Measurements from ENCODE around the gene OBP2B.
"Not testable (repeated sequence)": the region's sequence is repeated elsewhere in the genome, so short reads cannot be mapped to it uniquely, and the experiment has no call there.

The OBP2B gene

GRCh38 chr9:133221177-133221809 is 12.2 kb upstream of the OBP2B start:
- Histone ChIP-seq H3K36me3 (ENCODE audit: control insufficient read depth, insufficient read depth, low read length) (no peaks in the 10 kb centered on the region; the same call in 1 of the 2 replicates), H3K27ac (ENCODE audit: low read length) (no peak overlapping the region), H3K9me3 (ENCODE audit: control insufficient read depth, insufficient read depth, low read length) (no peaks in the 10 kb centered on the region), H3K27me3 (ENCODE audit: control insufficient read depth, insufficient read depth, low read length) (no peaks in the 10 kb centered on the region), H3K4me1 (ENCODE audit: control insufficient read depth, insufficient read depth, low read length) (no peaks in the 10 kb centered on the region), H3K4me3 (ENCODE audit: low read length) (no peak overlapping the region)
- WGBS (ENCODE audit: insufficient coverage, insufficient read length): no CpG with 5 or more reads among the region's 12 CpGs
- DNase-seq (ENCODE audit: low read depth, low spot score): no peak

- not testable (repeated sequence) for H3K4me3 ChIP-seq (ENCODE audit: low read length); H3K27ac ChIP-seq (ENCODE audit: low read length); DNase-seq (ENCODE audit: low read depth, low spot score)
These were observed 9.3 kb upstream of the OBP2B start for GRCh38 chr9:133218049-133218975.

GRCh38 chr9:133217333-133217988 is 8.4 kb upstream of the OBP2B start:
- H3K4me3 ChIP-seq (ENCODE audit: low read length); H3K27me3 ChIP-seq (ENCODE audit: control insufficient read depth, insufficient read depth, low read length); H3K4me1 ChIP-seq (ENCODE audit: control insufficient read depth, insufficient read depth, low read length); H3K9me3 ChIP-seq (ENCODE audit: control insufficient read depth, insufficient read depth, low read length); H3K27ac ChIP-seq (ENCODE audit: low read length); H3K36me3 ChIP-seq (ENCODE audit: control insufficient read depth, insufficient read depth, low read length); DNase-seq (ENCODE audit: low read depth, low spot score): not testable (repeated sequence)
- WGBS (ENCODE audit: insufficient coverage, insufficient read length): no CpG with 5 or more reads among the region's 12 CpGs

More at GRCh38 chr9:133218049-133218975, 9.3 kb upstream of the OBP2B start:
- WGBS (ENCODE audit: insufficient coverage, insufficient read length): no CpG with 5 or more reads among the region's 19 CpGs
- H3K27me3 ChIP-seq (ENCODE audit: control insufficient read depth, insufficient read depth, low read length); H3K4me1 ChIP-seq (ENCODE audit: control insufficient read depth, insufficient read depth, low read length); H3K9me3 ChIP-seq (ENCODE audit: control insufficient read depth, insufficient read depth, low read length); H3K36me3 ChIP-seq (ENCODE audit: control insufficient read depth, insufficient read depth, low read length): not testable (repeated sequence)

DNA sequence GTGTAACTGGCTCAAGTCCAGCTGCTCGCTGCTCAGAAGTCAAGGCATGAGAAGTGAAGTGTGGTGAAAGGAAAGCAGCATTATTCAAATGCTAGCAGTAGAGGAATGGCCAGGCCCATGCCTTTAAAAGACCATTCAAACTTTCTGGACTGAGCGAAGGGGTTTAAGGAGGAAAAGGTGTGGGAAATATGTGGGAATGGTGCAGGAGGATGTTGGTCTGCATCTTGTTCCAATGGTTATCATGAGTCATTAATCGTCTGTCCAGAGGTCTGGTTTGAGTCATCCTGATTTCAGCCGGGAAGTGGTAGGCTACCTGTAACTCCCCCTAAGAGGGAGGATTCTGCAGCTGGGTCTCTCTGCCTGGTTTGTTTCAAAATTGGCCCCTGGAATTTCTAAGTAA is 5.2 kb upstream of the OBP2B start:
- no CpG with 5 or more reads among the region's 4 CpGs for WGBS (ENCODE audit: insufficient coverage, insufficient read length)
- DNase-seq (ENCODE audit: low read depth, low spot score): not testable (repeated sequence)

GRCh38 chr9:133210609-133211008 is 1.6 kb upstream of the OBP2B start:
- Histone ChIP-seq H3K9me3 (ENCODE audit: control insufficient read depth, insufficient read depth, low read length) (no peaks in the 10 kb centered on the region), H3K4me3 (ENCODE audit: low read length) (no peak overlapping the region), H3K27ac (ENCODE audit: low read length) (no peak overlapping the region), H3K27me3 (ENCODE audit: control insufficient read depth, insufficient read depth, low read length) (peaks cover 8% of the 10 kb centered on the region), H3K4me1 (ENCODE audit: control insufficient read depth, insufficient read depth, low read length) (no peaks in the 10 kb centered on the region), H3K36me3 (ENCODE audit: control insufficient read depth, insufficient read depth, low read length) (no peaks in the 10 kb centered on the region)
- DNase-seq (ENCODE audit: low read depth, low spot score): no peak
- WGBS (ENCODE audit: insufficient coverage, insufficient read length): no CpG with 5 or more reads among the region's 7 CpGs

More for the DNA sequence above, 5.2 kb upstream of the OBP2B start:
- not testable (repeated sequence) for H3K27me3 ChIP-seq (ENCODE audit: control insufficient read depth, insufficient read depth, low read length); H3K27ac ChIP-seq (ENCODE audit: low read length); H3K9me3 ChIP-seq (ENCODE audit: control insufficient read depth, insufficient read depth, low read length); H3K4me3 ChIP-seq (ENCODE audit: low read length); H3K36me3 ChIP-seq (ENCODE audit: control insufficient read depth, insufficient read depth, low read length); H3K4me1 ChIP-seq (ENCODE audit: control insufficient read depth, insufficient read depth, low read length)

GRCh38 chr9:133210202-133210532 is 1.1 kb upstream of the OBP2B start:
- DNase-seq (ENCODE audit: low read depth, low spot score): no peak
- Histone ChIP-seq H3K27ac (ENCODE audit: low read length) (no peak overlapping the region), H3K4me3 (ENCODE audit: low read length) (no peak overlapping the region), H3K9me3 (ENCODE audit: control insufficient read depth, insufficient read depth, low read length) (no peaks in the 10 kb centered on the region), H3K36me3 (ENCODE audit: control insufficient read depth, insufficient read depth, low read length) (no peaks in the 10 kb centered on the region), H3K4me1 (ENCODE audit: control insufficient read depth, insufficient read depth, low read length) (no peaks in the 10 kb centered on the region), H3K27me3 (ENCODE audit: control insufficient read depth, insufficient read depth, low read length) (peaks cover 8% of the 10 kb centered on the region)
- no CpG with 5 or more reads among the region's 7 CpGs for WGBS (ENCODE audit: insufficient coverage, insufficient read length)

DNA sequence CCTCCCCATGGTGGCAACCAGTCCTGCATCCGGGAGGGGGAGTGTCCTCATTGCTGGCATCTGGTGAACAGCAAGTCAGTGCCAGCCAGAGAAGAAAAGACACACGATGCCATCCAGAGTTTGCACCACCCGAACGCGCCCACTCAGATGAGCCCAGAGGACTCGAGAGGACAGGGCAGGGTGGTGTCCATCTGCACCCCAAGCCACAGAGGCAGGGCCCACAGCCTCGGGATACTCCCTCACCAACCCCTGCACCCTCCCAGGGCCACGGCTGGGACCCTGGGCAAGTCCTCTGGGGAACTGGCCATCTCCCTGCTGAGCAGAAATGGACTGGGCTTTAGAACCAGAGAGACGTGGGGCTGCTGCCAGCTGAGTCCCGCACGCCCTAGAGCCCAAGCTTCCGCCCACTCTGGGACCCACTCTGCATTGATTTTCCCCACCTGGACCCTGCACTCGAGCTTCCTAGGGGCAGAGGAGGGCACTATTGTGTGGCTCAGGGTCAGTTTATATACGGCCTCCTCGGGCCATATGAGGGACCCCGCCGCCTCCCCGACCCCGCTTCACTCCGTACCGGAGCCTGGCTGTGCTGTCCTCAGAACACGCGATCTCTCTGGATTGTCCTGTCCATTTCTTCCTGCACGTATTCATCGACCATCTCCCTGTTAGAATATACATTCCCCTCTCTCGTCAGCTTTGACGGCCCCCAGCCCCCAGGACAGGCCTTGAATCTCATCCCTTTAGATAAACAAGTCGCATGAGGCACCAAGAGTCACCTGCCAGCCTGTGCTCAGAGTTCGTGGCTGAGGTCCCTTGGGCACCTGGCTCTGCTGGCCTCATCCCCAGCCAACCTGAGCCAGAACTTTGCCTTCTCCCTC is 514 bp upstream of the OBP2B start:
- not testable (repeated sequence) for H3K27me3 ChIP-seq (ENCODE audit: control insufficient read depth, insufficient read depth, low read length); DNase-seq (ENCODE audit: low read depth, low spot score); H3K4me3 ChIP-seq (ENCODE audit: low read length); H3K9me3 ChIP-seq (ENCODE audit: control insufficient read depth, insufficient read depth, low read length); H3K36me3 ChIP-seq (ENCODE audit: control insufficient read depth, insufficient read depth, low read length); H3K4me1 ChIP-seq (ENCODE audit: control insufficient read depth, insufficient read depth, low read length); H3K27ac ChIP-seq (ENCODE audit: low read length)
- no CpG with 5 or more reads among the region's 29 CpGs for WGBS (ENCODE audit: insufficient coverage, insufficient read length)

- H3K9me3 ChIP-seq (ENCODE audit: control insufficient read depth, insufficient read depth, low read length); H3K4me3 ChIP-seq (ENCODE audit: low read length); H3K4me1 ChIP-seq (ENCODE audit: control insufficient read depth, insufficient read depth, low read length); H3K36me3 ChIP-seq (ENCODE audit: control insufficient read depth, insufficient read depth, low read length); H3K27me3 ChIP-seq (ENCODE audit: control insufficient read depth, insufficient read depth, low read length); H3K27ac ChIP-seq (ENCODE audit: low read length); DNase-seq (ENCODE audit: low read depth, low spot score): not testable (repeated sequence)
- no CpG with 5 or more reads among the region's 16 CpGs for WGBS (ENCODE audit: insufficient coverage, insufficient read length)
These were observed 725 bp downstream of the OBP2B start for GRCh38 chr9:133208171-133208879.

GRCh38 chr9:133207540-133208170 is 1.4 kb downstream of the OBP2B start:
- no peak for DNase-seq (ENCODE audit: low read depth, low spot score)
- H3K36me3 ChIP-seq (ENCODE audit: control insufficient read depth, insufficient read depth, low read length): no peaks in the 10 kb centered on the region
- no peak overlapping the region for H3K27ac ChIP-seq (ENCODE audit: low read length)
- WGBS (ENCODE audit: insufficient coverage, insufficient read length): no CpG with 5 or more reads among the region's 16 CpGs
- no peaks in the 10 kb centered on the region for H3K9me3 ChIP-seq (ENCODE audit: control insufficient read depth, insufficient read depth, low read length)
- H3K4me1 ChIP-seq (ENCODE audit: control insufficient read depth, insufficient read depth, low read length): no peaks in the 10 kb centered on the region
- no peak overlapping the region for H3K4me3 ChIP-seq (ENCODE audit: low read length)
- peaks cover 8% of the 10 kb centered on the region for H3K27me3 ChIP-seq (ENCODE audit: control insufficient read depth, insufficient read depth, low read length)
